GM12878 (cell line): ENCODE data around the gene DPP4. TPM values are rescaled to one million over a fixed set of nuclear protein-coding genes. Genes with fewer than 3 reads are reported as not detected.

Source experiments
- FOXK2 ChIP-seq: fragments of 450-650 bp; IDR thresholded peaks from 2 replicates; pipeline ENCODE4 v1.6.1; 2017; ENCODE audit warnings: mild to moderate bottlenecking, moderate library complexity
- NKRF ChIP-seq: fragments of 450-650 bp; conservative IDR thresholded peaks from 2 replicates; pipeline ENCODE4 v1.6.1; 2017; ENCODE audit warnings: mild to moderate bottlenecking, moderate library complexity
- SIX5 ChIP-seq: IDR thresholded peaks from 2 replicates; pipeline ENCODE4 v1.6.1; 2011; ENCODE audit warnings: mild to moderate bottlenecking, low read depth, low read length, moderate library complexity; ENCODE audit not compliant: severe bottlenecking
- ZBTB33 ChIP-seq: fragments of 450-650 bp; IDR thresholded peaks from 2 replicates; pipeline ENCODE4 v1.6.1; 2017; ENCODE audit warnings: mild to moderate bottlenecking
- polyA plus RNA-seq, 11 experiments: library from polyadenylated mRNA; depleted of rRNA in 4 of 11; unstranded in 6 of 11; stranded (reverse) in 5 of 11; fragments of >200 nt; fragmentation: Nextera tagmentation in 4 of 11; fragmentation: Illumina TruSeq in 1 of 11; extraction: Ambion mirVana in 4 of 11; extraction: Trizol in 1 of 11; gene quantifications; 1 replicate in 1 of 11; 2 replicates in 10 of 11; pipeline versions ENCODE4 v1.2.1 to v1.2.3, GENCODE V29; 2011 to 2016; ENCODE audit warnings: inconsistent platforms in 2 of 11, missing spikeins in 2 of 11, low read depth in 1 of 11
- small RNA-seq: library from RNA; depleted of rRNA; stranded (forward); fragments of <200 nt; gene quantifications from one replicate; pipeline ENCODE3, GENCODE V24; 2014
- total RNA-seq, 4 experiments: library from RNA; depleted of rRNA in 3 of 4; stranded (reverse); fragments of >200 nt in 3 of 4; fragmentation: Illumina TruSeq in 1 of 4; extraction: Trizol in 1 of 4; gene quantifications; 2 replicates each; pipeline versions ENCODE4 v1.2.1 to v1.2.3, GENCODE V29; 2013 to 2021

Gene DPP4
- total and polyA plus RNA-seq, 10 of the 15 experiments (the other 5 are each of a cell fraction or from before 2014, with no cell fraction given) = 4.1 to 11.4 (median 9.3) TPM

- TF ChIP-seq SIX5 (no peak), NKRF (no peak), FOXK2 (no peak), ZBTB33 (no peak)
Observed at GRCh38 chr2:161943011-161943410, 131.0 kb downstream of the DPP4 start (continued).

Small RNAs within 50 kb of the gene (small RNA-seq; reads per million reads assigned to genes)
- not detected for gene TIMM8AP1

Other genes with a start within 250 kb of the DPP4 start
- not detected in 2 replicates for gene GCG, start 78.0 kb upstream of the DPP4 start, total RNA-seq (2014; rRNA removed)
- gene GCG, start 78.0 kb upstream of the DPP4 start, total RNA-seq (2014; rRNA removed; fragmentation: Illumina TruSeq; extraction: Trizol) = not detected in 2 replicates
- 0.29 TPM in 1 of 2 replicates, not detected in the other for gene GCG, start 78.0 kb upstream of the DPP4 start, total RNA-seq (2021)
- not detected in 2 replicates for gene GCG, start 78.0 kb upstream of the DPP4 start, polyA plus RNA-seq (2011; rRNA removed)
- not detected in 2 replicates for gene GCG, start 78.0 kb upstream of the DPP4 start, polyA plus RNA-seq (2014; fragmentation: Illumina TruSeq; extraction: Trizol)
- not detected for gene GCG, start 78.0 kb upstream of the DPP4 start, polyA plus RNA-seq (2014; fragmentation: Nextera tagmentation; extraction: Ambion mirVana)
- not detected in 2 replicates for gene GCG, start 78.0 kb upstream of the DPP4 start, polyA plus RNA-seq (2014; rRNA removed)
- gene GCG, start 78.0 kb upstream of the DPP4 start, polyA plus RNA-seq (2016; fragmentation: Nextera tagmentation; extraction: Ambion mirVana) = not detected
- 0.33 TPM in 1 of 2 replicates, not detected in the other for gene FAP, start 169.2 kb upstream of the DPP4 start, total RNA-seq (2014; rRNA removed)
- not detected in 2 replicates for gene FAP, start 169.2 kb upstream of the DPP4 start, total RNA-seq (2014; rRNA removed; fragmentation: Illumina TruSeq; extraction: Trizol)
- not detected in 2 replicates for gene FAP, start 169.2 kb upstream of the DPP4 start, total RNA-seq (2021)
- gene FAP, start 169.2 kb upstream of the DPP4 start, polyA plus RNA-seq (2011; rRNA removed) = 0.16 and 0.22 TPM in 2 replicates
- gene FAP, start 169.2 kb upstream of the DPP4 start, polyA plus RNA-seq (2014; fragmentation: Illumina TruSeq; extraction: Trizol) = not detected in 2 replicates
- gene FAP, start 169.2 kb upstream of the DPP4 start, polyA plus RNA-seq (2014; fragmentation: Nextera tagmentation; extraction: Ambion mirVana) = not detected
- gene FAP, start 169.2 kb upstream of the DPP4 start, polyA plus RNA-seq (2014; rRNA removed) = not detected in 2 replicates
- not detected for gene FAP, start 169.2 kb upstream of the DPP4 start, polyA plus RNA-seq (2016; fragmentation: Nextera tagmentation; extraction: Ambion mirVana)
- 29.2 and 34.0 TPM in 2 replicates for gene IFIH1, start 244.5 kb upstream of the DPP4 start, total RNA-seq (2014; rRNA removed)
- 35.8 and 37.9 TPM in 2 replicates for gene IFIH1, start 244.5 kb upstream of the DPP4 start, total RNA-seq (2014; rRNA removed; fragmentation: Illumina TruSeq; extraction: Trizol)
- gene IFIH1, start 244.5 kb upstream of the DPP4 start, total RNA-seq (2021) = 35.1 and 36.1 TPM in 2 replicates
- 37.8 and 58.9 TPM in 2 replicates for gene IFIH1, start 244.5 kb upstream of the DPP4 start, polyA plus RNA-seq (2011; rRNA removed)
- 40.9 and 52.3 TPM in 2 replicates for gene IFIH1, start 244.5 kb upstream of the DPP4 start, polyA plus RNA-seq (2014; fragmentation: Illumina TruSeq; extraction: Trizol)
- gene IFIH1, start 244.5 kb upstream of the DPP4 start, polyA plus RNA-seq (2014; fragmentation: Nextera tagmentation; extraction: Ambion mirVana) = 10 to 100 TPM; 12.5 to 16.4 TPM
- 15.6 and 18.3 TPM in 2 replicates for gene IFIH1, start 244.5 kb upstream of the DPP4 start, polyA plus RNA-seq (2014; rRNA removed)
- gene IFIH1, start 244.5 kb upstream of the DPP4 start, polyA plus RNA-seq (2016; fragmentation: Nextera tagmentation; extraction: Ambion mirVana) = 10 to 100 TPM; 24.9 to 28.4 TPM